Measurements from ENCODE around the gene GHRL.

DNA sequence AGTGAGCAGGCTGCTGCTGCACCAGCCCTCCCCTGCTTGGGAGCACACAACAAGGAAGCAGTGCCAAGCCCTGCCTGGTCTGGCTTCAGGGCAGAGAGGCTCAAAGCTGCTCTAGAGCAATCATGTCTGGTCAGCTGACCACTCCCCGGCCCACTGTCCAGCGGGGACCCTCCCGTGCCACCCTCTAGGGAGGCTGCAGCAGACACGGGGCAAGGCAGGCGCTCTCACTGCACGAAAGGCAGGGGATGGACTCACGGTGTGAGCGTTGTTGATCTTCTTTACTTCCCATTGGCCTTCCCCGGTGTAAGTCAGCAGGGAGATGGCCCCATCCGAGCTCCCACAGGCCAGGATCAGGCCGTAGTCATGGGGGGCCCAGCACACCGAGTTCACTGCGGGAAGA is 19.0 kb upstream of the GHRL start:
- TF ChIP-seq, protein P1, sequence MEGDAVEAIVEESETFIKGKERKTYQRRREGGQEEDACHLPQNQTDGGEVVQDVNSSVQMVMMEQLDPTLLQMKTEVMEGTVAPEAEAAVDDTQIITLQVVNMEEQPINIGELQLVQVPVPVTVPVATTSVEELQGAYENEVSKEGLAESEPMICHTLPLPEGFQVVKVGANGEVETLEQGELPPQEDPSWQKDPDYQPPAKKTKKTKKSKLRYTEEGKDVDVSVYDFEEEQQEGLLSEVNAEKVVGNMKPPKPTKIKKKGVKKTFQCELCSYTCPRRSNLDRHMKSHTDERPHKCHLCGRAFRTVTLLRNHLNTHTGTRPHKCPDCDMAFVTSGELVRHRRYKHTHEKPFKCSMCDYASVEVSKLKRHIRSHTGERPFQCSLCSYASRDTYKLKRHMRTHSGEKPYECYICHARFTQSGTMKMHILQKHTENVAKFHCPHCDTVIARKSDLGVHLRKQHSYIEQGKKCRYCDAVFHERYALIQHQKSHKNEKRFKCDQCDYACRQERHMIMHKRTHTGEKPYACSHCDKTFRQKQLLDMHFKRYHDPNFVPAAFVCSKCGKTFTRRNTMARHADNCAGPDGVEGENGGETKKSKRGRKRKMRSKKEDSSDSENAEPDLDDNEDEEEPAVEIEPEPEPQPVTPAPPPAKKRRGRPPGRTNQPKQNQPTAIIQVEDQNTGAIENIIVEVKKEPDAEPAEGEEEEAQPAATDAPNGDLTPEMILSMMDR (IDR thresholded peaks at IDR 0.05) = no peak
- no peak for TF ChIP-seq POLR2A (IDR thresholded peaks at IDR 0.05)
